Colon (tissue), 2 donors: ENCODE results near the gene ALAD.
A peak's percentile ranks its signal among the peaks of the same experiment; 100 is the strongest.
"Not testable (repeated sequence)": the region's sequence is repeated elsewhere in the genome, so short reads cannot be mapped to it uniquely, and the experiment has no call there.

Experiments
- FAIRE-seq: peaks from 2 replicates; lab custom pipeline; 2012; peaks lifted over from hg19 to GRCh38; lab: Jason Lieb, UNC
- donor health status: control.
- donor health status: control.

The ALAD gene

DNA sequence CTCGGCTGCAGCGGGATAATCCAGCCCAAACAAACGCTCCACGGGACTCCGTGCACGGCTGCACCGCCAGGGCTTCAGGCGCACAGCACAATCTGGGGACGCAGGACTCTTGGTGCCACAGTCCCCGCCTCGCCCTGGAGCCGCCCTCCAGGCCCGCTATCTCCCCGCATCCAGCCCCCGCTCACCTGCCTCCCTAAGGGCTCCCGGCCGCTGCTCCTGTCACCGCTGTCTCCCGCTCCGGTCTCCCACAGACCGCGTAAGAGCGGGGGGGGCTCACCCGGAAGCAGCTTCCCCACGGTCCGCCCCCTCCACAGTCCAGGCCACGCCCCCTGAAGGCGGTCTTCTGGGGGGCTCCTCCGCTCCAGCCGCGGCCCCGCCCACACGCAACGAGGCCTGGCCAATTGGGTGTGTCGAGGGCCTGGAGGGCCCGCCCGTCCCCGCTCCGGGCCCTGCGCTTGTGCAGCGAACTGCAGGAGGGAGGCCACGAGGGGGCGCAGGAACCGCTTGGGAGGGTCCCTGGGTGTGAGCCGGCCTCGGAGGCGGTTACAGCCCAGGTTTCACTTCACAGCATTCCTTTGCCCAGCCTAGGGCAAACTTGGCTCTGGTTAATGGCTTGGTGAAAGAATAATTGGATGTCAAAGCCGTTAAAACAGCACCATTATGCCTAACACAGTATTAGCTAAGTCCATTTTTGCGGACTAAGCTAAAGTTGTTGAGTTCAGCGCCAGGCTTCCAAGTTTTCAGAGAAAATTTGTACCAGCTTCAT lies at the start of gene ALAD:
Gene ALAD (minus strand): TSS at position 258 of the 766 bp plus-strand sequence. CDS start 7,725 bp downstream, outside the sequence.
- no peak for FAIRE-seq

DNA sequence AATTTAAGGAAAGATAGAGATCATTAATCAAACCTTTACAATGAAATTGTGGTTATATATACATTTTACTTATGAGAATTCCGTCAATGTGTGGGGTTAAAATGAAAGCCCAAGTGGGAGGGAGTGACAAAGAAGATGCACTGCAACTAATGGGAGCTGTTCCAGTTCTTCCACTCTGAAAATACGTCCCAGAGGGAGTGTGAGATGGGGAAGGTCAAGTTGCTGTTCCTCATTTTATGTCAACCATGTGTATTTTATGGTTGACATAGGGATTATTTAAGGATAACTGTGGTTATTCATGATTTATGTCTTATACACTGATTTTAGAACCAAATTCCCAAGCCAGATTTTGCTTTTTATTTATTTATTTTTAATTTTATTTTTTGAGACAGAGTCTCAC lies 48.3 kb upstream of the ALAD start:
- no peak for FAIRE-seq

DNA sequence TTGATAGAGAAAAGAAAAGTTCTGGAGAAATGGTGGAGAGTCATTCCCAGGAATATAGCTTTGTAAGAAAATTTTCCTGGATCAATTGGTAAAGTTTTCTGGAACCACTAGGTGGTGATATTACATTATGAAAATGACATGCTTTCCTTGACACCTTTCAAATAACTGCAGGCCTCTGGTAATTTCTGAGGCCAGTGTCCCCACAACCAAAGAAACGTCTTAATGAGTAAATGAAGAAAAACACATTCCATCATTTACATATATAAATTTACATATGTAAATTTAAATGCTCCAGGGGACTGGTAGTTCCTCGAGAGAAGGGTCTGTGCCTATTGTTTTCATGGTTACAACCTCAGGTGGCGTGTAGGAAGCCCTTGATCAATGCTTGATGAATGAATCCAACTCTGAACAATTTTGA lies 45.2 kb upstream of the ALAD start:
- FAIRE-seq: peak; percentile 45

DNA sequence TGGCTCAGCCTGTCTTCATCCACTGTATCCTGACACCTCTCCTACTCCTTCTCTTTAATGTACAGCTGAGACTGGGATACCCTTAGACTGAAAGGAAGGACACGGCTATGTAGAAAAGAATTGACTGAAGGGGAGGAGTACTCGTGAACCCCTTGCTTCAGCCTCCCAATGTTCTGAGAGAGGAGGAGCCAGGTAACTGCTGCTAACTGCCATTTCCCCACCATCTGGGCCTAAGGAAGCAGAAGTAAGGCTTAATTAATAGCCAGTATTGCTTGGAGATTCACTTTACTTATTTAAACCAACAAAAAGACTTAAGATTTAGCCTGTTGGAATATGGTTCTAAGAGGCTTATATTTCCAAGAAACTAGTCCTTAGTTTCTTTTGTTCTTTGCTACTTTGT lies 43.7 kb upstream of the ALAD start:
- FAIRE-seq: no peak

DNA sequence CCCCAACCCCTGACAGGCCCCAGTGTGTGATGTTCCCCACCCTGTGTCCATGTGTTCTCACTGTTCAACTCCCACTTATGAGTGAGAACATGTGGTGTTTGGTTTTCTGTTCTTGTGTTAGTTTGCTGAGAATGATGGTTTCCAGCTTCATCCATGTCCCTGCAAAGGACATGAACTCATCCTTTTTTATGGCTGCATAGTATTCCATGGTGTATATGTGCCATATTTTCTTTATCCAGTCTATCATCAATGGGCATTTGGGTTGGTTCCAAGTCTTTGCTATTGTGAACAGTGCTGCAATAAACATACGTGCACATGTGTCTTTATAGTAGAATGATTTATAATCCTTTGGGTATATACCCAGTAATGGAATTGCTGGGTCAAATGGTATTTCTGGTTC lies 36.6 kb upstream of the ALAD start:
- FAIRE-seq: not testable (repeated sequence)

DNA sequence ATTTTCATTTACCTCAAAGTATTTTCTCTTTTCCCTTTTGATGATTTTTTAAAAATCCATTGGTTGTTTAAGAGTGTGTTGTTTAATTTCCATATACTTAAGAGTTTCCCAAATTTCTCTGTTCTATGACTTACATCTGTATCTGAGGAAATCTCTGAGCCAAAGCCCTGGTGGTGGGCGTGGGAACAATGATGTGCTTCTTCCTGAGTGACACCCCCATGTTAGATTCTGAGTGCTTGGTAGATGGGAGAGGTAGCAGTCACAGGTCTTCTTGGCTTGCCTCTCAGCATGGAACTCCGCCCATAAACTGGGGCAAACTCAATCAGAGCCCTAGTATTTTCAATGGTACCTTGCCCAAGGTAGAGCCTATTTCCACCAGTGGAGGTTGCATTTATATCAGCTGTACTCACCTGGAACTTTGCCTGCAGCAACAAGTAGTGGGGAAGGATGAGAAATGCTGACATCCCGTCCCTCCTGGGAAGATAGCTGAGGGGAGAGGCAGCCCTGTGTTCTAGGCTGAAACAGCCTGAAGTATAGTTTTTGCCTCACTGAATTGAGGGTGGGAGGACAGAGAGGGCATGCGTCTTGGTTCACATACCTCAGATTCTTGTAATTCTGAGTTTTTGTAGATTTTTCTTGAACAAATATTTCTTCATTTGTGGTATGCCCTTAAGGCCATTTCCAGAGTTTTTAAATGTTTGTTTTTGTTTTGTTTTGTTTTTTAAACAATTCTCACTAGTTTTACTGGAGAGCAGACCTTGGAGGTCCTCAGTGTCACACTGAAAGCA lies 35.8 kb upstream of the ALAD start:
- FAIRE-seq: no peak

DNA sequence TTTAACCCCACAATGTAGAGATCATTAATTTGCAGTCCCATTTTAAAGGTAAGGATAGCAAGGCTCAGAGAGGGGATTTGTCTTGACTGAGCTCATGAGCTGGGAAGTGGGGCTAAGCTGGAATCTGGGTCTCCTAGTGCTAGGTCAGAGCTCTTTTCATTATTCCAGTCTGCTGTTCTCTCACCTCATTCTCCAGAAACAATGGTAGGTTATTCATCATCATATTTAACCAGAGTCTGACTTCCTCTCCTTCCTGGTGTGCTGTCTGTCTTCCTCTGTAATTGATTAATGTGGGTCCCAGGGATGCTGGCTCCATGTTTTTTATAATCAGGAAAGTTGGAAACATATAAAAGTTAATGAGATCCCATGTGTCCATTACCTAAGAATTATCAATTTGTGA lies 30.1 kb upstream of the ALAD start:
- no peak for FAIRE-seq

DNA sequence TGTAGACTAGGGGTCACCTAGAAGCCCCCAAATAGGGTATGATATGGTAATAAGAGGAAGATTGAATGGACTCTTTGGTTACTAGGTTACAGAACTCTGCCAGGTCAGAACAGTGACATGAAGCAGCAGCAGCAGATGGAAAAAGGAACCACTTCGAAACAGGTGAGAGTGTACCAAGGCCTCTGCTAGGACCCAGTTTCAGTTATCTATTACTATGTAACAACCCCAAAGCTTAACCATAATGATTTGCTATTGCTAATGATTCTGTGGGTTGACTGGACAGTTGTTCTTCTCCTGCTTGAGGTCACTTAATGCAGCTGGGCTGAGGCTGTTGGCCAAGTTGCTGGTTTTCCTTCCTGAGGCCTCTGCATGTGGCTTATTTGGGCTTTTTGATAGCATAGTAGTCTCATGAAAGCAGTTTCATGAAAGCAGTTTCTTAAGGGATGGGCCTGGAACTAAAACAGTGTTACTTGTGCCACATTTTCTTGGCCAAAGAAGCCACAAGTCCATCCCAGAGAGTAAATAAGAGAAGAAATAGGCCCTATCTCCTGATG lies 27.1 kb upstream of the ALAD start:
- no peak for FAIRE-seq

DNA sequence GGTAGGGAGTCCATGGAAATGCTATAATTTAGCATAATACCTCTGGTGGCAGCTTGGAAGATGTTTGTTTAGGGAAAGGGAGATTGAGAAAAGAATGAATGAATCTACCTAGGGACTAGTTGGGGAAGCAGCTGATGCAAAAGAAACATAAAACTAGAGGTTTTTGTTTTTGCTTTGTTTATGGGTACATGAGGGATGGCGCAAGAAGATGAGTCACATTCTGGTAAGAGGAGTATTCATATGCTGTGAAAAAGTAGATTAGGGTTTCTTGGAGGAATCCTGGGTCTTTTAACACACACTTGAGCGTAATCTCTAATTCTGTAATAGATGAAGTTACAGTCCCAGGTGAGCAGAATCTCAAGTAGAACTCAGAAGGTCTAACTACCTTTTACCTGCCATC lies 26.5 kb upstream of the ALAD start:
- FAIRE-seq: no peak

DNA sequence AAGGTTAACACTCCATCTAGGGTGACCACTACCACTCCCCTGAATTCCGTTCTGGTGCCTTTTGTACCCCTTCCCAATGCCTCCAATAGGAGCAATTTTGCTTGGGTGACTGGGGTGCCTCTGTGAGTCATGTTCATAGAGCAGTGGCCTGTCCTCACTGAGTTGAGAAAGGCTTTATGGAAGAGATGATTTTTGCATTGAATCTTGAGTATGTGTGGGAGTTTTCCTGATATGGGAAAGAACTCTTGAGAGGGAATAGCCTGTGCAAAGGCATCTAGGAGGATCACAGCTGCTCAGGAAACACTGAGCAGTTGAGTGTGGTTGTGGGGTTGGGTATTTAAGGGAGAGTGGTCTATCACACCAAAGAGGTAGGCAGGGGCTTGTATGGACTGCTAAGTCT lies 25.6 kb upstream of the ALAD start:
- no peak for FAIRE-seq

DNA sequence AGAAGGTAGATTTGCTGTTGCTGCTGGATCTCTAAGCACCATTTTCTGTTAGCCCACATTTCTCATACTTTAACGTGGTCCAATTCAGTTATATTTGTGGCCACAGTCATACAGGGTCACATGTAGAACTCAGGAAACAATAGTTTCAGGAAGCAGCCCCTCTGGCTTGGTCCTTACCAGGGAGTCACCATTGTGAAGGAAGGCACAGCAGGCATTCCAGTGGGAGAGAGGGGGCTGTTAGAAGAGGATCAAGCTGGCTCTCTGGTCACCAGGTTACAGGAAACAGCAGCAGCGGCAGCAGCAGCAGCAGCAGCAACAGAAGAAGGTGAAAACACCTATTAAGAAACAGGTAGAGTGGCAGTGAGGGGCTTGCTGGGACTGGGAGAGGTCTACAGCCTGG lies 24.0 kb upstream of the ALAD start:
- FAIRE-seq: no peak

DNA sequence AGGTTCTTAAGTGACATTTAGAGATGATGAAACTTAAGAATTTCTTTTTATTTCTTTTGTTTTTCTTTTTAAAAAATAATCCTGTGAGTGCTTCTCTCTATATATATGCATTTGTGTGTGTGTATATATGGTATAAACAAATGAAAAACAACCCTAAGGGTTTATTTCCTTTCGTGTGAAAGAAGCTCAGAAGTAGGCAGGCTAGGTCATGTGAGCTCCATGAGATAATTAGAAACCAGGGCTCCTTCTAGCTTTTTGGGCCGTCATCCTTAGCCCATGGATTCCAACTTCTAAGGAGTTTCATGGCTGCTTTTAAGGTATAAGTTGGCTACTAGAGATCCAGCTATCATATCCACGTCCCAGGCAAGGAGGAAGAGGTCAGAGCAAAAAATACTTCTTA lies 20.6 kb upstream of the ALAD start:
- FAIRE-seq: no peak

DNA sequence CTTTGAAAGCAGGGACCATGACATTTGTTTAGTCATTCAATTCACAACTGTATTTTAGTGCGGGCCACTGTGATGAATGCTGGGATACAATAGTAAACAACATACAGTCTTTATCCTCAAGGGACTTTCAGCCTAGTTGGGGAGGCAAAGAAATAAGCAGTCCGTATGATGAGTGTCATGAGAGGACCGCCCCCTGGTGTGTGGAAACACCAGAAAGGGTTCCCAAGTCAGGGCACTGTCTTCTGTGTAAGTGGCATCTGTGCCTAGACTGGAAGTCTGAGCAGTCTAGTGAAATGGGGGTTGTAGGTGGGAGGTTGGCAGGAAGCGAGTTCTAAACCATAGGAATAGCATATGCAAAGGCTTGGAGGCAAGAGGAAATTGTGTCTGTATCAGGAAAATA lies 16.3 kb upstream of the ALAD start:
- FAIRE-seq: no peak

DNA sequence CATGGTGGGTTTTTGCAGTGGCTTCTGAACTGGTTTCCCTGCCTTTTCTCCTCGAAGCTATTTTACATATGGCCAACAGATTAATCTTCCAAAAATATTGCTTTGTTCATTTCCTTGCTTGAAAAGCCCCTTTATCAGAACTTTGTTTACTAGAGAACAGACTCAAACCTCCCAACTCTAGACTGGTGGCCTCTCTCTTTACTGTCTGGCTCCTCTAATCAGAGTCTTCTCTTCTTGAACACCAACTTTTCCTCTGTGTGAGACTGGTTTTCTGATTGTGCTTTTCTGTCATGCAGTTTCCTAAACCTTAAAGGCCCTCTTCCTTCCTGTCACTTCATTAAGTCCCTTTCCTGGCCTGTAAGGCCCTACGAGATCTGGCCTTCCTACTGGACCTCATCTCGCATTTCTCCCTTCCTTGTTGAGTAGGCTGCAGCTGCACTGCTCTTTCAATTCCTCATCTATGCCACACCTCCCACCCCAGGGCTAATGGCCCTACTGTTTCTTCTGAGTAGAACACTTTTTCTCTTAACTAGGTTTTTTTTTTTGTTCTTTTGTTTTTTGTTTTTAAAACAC lies 15.2 kb upstream of the ALAD start:
- no peak for FAIRE-seq

DNA sequence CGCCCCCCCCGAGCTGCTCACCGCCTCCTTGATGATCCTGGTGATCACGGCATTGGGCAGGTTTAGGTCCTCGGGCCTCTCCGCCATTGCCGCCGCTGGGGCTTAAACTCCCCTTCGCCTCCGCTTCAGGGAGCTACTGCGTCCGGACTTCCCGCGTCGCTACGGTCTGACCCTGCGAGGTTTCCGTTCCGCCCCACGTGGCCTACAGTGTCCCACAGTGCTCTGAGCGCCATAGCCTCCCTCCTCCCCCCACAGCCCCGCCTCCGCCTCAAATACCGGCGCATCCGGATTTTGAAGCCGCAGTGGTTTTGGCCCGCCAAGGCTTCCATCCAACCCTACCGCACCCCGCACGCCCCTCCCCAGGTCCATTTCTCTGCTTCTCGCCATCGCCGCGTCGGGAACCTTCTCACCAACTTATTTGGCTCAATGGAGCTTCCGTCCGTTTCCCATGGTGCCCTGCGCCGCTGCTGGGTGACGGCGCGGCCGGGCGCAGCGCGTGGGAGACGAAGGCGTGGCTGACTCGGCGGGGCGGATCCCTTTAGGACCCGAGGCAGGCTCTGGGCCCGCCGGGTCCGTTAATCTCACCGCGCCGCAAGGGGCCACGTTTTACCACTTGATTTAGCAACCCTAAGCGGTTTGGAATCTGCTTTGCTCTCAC lies 9.3 kb upstream of the ALAD start, which contains the start of the genes C9orf43 and POLE3:
Gene C9orf43 (plus strand): TSS at position 541 of the 658 bp plus-strand sequence. CDS start 2,747 bp downstream, outside the sequence.
Gene POLE3 (minus strand): TSS at position 469 of the 658 bp plus-strand sequence. CDS start 382 bp downstream, at position 87.
- FAIRE-seq: no peak

DNA sequence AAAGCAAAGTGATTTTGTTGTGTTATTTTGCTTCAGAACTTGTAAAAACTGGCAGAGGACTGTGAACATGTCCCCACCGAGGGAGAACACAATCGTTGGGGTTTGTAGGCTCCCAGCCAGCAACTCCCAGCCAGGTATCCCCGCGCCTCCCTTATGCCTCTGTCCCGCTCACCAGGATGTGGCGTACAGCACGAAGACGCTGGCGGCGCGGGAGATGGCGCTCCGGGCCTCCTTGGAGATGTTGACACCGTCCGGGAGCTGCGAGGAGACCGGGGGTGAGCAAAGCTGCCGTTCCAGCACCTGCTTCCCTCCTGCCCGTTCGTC lies 8.8 kb upstream of the ALAD start:
- FAIRE-seq: no peak

DNA sequence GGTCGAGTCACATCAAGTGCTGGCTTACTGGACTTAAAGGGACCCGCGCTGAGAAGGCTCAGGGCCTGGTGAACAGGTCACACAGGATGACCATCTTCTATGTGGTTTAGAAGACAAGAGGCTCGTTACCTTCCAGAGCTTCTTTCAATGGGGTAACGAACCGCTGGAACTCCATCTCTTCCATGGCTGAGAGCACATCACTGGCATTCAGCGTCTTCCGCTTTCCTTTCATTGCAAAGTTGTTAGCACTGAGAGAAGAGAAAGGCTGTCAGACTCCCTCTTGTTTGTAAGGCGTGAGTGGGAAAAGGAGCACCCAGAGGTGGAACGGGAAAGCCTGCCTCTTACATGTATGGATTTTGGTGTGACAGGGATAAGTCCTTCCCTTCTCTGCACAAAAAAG lies 8.4 kb upstream of the ALAD start:
- FAIRE-seq: no peak

DNA sequence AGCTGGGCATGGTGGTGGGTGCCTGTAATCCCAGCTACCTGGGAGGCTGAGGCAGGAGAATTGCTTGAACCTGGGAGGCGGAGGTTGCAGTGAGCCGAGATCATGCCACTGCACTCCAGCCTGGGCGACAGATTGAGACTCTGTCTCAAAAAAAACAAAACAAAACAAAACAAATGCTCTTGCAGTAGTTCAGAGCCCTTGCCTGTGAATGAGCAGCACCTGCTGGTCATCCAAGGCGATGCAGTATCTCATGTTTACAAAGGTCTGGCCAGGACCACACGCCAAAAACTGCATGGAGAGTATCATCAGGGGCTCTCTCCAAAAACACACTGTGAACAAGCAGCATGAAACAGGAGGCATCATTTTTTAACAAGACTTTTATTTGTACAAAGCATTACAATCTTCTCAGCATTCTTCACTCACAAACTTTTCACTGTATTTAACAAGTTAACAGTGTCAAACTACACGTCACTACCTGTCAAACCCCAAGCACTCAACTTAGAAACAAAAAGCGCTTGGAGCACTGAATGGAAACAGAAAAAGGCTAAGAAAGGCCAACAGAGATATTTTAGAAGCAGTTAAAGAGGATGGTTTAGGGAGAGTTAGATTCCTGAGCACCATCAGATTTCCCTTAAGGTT lies 5.9 kb upstream of the ALAD start:
- FAIRE-seq: not testable (repeated sequence)

DNA sequence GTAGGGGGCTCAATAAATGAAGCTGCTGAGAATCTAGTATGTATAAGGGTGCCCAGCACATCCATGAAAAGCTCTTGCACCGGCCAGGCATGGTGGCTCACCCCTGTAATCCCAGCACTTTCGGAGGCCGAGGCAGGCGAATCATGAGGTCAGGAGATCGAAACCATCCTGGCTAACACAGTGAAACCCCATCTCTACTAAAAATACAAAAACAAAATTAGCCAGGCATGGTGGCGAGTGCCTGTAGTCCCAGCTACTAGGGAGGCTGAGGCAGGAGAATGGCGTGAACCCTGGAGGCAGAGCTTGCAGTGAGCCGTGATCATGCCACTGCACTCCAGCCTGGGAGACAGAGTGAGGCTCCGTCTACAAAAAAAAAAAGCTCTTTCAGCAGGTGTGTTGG lies 5.3 kb upstream of the ALAD start:
- not testable (repeated sequence) for FAIRE-seq

DNA sequence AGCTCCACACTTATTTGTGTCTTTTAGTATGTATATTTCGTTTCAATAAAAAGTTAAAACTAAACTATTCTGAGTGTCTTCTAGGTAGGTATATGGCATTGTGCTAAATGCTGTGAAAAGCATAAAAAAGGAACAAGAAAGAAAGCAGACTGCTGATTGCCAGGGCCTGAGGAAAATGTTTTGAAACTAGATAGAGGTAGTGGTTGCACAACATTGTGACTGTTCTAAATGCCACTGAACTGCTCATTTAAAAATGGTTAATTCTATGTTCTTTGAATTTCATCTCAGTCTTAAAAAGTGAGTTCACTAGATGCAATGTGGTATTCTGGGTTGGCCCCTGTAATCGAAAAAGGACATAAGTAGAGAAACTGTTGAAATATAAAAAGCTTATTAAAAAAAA lies 2.6 kb upstream of the ALAD start:
- no peak for FAIRE-seq

DNA sequence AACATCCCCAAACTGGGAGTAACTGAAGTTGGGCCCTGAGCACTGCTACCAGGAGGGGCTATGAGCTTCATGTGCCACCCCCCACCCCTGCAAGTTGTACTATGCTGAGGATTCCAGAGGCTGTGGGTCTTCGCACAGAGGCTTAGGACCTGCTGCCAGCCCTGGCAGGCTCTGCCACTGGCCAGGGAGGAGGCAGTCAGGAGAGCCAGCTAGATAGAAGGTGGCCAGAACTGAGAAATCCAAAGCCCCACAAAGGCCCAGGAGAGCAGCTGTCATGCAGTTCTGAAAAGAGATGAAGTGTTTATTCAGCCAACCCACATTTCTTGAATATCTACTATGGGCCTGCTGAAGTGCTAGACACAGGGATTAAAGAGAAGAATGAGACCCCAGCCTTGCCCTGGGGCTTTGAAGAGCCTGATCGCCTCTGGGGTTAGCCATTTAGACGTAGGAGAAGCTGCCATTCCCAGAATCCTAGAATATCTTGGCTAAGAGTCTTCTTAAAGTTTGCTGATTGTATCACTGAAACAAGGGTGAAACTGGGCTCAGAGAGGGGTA lies 1.4 kb downstream of the ALAD start:
- no peak for FAIRE-seq
